G401 (cell line): ENCODE results near the gene EFTUD2. TPM values are rescaled to one million over a fixed set of nuclear protein-coding genes. Genes with fewer than 3 reads are reported as not detected.
"Not testable (repeated sequence)": the region's sequence is repeated elsewhere in the genome, so short reads cannot be mapped to it uniquely, and the experiment has no call there.

Source experiments
- DNase-seq: peaks from one replicate; pipeline ENCODE4 v3.0.0-alpha.2; 2015; ENCODE audit warnings: low spot score
- in situ Hi-C: cut with HindIII; loops from 2 replicates; pipeline ENCODE4 v1.10.0; 2016; ENCODE audit warnings: low sequenced_read_pairs, mixed read lengths
- total RNA-seq: library from RNA; depleted of rRNA; stranded (reverse); fragments of >200 nt; shearing (Covaris generic); gene quantifications from 2 replicates; pipeline ENCODE4 v1.2.3, GENCODE V29; 2014

Gene EFTUD2
- total RNA-seq, 1 experiment from 2014 or later: 164 TPM

DNA sequence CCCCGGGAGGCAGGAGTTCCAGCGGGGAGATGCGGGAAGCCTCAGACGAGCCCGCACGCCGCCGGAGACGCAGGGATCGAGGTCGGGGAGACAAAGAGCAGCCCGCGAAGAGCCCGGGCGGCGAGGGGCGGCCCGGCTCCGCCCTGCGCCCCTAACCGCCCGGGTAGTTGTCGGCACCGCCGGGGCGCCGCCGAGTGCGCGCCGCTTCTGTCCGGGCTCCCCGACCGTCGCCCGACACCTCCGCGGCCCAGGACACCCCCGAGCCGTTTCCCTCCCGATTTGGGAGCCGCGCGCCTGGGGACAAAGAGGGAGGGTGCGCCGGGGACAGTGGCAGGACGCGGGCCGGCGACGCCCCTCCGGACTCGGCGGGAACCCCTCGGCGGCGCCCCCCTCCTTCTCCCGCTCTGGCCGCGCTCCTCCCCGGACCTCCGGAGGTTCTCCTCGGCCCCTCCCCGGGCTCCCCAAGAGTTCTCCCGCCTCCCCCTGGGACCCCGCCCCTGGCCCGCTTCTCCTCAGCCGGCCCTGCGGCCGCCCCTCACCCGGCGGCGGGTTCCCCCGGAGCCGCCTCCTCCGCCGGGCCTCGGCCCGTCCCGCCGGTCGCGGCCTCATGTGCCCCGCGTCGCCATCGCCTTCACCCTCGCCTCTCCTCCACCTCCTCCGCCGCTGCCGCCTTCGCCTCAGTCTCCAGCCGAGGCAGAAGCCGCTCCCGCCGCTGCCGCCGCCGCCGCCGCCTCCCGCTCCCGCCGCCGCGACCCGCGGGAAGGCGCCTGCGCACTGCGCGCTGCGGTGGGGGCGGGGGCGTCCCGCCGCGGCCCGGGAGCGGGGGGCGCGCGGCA lies 69.5 kb downstream of the EFTUD2 start, which contains the start of gene GJC1:
GJC1 (minus strand) TSS at position 765 of the 836 bp plus-strand sequence. CDS start 24,470 bp downstream, outside the sequence.
- in situ Hi-C loops: no loop called here

DNA sequence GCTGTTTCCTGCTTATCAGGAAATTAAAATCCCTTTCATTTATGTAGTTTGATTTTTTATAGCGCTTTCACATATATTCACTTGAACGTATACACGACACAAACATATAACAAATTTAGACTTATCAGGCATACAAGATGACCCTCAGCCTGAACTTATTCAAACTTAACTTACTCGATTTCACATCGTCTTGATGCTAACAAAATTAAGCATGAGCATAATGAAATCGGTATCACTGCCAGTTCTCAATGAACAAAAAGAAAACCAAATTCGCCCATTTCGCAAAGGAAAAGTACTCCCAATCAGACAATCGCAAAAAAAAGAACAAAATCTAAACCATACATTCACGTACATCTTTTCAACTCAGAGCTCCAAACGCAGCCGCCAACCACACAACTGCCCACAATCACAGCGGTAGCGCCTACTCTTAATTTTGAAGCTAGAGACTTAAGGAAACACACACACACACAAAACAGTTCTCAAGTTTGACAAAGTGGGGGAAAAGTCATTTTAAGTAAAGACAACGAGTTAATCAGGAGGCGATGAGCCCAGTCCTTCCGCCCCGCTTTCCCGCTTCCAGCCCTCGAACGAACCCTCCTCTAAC lies 70.2 kb downstream of the EFTUD2 start:
- peak; percentile 42 for DNase-seq
- in situ Hi-C loops: no loop called here

More for the DNA sequence above, 69.5 kb downstream of the EFTUD2 start, which contains the start of gene GJC1:
- DNase-seq: peak; percentile 20

DNA sequence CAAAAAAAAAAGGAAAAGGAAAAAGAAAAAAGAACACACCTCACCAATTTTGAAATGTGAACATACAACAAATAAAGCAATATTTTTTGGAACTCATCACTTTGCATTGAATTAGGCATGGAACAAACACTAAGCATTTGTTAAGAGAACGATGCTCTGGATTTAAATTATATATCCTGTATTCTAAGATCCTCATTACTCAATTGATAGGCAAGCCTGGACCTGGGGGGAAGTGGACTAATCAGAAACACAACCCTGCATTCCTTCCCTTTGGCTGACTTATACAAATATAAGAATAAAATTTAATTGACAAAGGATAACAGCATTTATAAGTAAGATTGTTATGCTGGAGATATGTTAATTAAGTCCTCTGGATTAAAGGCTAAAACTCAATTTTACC lies 71.4 kb downstream of the EFTUD2 start:
- DNase-seq: no peak
- in situ Hi-C loops: no loop called here

DNA sequence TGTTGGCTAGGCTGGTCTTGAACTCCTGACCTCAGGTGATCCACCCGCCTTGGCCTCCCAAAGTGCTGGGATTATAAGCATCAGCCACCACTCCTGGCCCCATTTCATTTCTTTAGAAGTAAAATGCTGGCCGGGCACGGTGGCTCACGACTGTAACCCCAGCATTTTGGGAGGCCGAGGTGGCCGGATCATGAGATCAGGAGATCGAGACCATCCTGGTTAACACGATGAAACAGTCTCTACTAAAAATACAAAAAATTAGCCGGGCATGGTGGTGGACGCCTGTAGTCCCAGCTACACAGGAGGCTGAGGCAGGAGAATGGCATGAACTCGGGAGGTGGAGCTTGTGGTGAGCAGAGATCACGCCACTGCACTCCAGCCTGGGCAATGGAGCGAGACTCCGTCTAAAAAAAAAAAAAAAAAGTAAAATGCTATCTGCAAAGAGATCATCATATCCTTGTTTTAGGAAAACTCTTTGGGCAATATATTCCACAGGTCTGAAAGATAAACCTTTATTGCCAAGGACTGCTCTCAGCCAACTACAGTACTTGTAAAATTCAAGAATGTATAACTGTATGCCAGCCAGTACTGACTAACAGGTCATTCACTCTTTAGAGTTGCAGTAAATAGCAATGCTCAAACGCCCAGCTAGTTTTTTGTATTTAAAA lies 73.0 kb downstream of the EFTUD2 start:
- in situ Hi-C loops: no loop called here
- no peak for DNase-seq

DNA sequence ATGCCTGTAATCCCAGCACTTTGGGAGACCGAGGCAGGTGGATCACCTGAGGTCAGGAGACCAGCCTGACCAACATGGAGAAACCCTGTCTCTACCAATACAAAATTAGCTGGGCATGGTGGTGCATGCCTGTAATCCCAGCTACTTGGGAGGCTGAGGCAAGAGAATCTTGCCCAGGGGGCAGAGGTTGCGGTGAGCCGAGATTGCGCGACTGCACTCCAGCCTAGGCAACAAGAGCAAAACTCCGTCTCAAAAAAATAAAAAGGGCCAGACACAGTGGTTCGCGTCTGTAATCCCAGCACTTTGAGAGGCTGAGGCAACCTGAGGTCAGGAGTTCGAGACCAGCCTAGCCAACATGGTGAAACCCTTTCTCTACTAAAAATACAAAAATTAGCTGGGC lies 74.0 kb downstream of the EFTUD2 start:
- DNase-seq, in situ Hi-C loops: not testable (repeated sequence)

- in situ Hi-C loops: no loop called here
- peak; percentile 59 for DNase-seq
These were observed 78.5 kb downstream of the EFTUD2 start for GRCh38 chr17:44820631-44821212.

DNA sequence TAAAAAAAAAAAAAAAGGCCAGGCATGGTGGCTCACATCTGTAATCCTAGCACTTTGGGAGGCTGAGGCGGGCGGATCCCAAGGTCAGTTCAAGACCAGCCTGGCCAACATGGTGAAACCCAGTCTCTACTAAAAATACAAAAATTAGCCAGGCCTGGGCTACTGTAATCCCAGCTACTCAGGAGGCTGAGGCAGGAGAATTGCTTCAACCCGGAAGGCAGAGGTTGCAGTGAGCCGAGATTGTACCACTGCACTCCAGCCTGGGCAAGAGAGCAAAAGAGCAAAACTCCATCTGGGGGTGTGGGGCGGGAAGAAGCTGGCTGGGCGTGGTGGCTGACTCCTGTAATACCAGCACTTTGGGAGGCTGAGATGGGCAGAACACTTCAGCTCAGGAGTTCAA lies 80.7 kb downstream of the EFTUD2 start:
- in situ Hi-C loops, DNase-seq: not testable (repeated sequence)

DNA sequence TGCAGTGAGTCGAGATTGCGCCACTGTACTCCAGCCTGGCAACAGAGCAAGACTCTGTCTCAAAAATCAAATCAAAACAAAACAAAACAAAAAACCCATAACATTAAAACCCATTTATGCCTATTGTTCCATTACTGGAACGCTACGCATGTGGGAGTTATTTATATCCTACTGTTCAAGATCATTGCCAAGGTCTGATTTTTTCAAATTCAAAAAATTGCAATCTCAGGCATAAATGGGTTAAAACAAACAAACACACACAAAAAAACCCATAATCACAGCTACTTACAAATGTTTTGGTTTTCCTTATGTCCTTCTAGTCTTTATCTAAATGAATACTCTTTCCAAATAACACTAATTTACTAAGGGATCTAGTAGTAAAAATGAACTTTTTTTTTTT lies 87.0 kb downstream of the EFTUD2 start:
- no peak for DNase-seq
- in situ Hi-C loops: no loop called here

GRCh38 chr17:44808656-44809388 lies 90.4 kb downstream of the EFTUD2 start:
- DNase-seq, in situ Hi-C loops: not testable (repeated sequence)

- in situ Hi-C loops: no loop called here
- no peak for DNase-seq
These were observed 91.1 kb downstream of the EFTUD2 start for GRCh38 chr17:44808156-44808555.

GRCh38 chr17:44807817-44808155 lies 91.5 kb downstream of the EFTUD2 start:
- in situ Hi-C loops: no loop called here
- DNase-seq: no peak

GRCh38 chr17:44807093-44807816 lies 92.0 kb downstream of the EFTUD2 start:
- in situ Hi-C loops: no loop called here
- no peak for DNase-seq

DNA sequence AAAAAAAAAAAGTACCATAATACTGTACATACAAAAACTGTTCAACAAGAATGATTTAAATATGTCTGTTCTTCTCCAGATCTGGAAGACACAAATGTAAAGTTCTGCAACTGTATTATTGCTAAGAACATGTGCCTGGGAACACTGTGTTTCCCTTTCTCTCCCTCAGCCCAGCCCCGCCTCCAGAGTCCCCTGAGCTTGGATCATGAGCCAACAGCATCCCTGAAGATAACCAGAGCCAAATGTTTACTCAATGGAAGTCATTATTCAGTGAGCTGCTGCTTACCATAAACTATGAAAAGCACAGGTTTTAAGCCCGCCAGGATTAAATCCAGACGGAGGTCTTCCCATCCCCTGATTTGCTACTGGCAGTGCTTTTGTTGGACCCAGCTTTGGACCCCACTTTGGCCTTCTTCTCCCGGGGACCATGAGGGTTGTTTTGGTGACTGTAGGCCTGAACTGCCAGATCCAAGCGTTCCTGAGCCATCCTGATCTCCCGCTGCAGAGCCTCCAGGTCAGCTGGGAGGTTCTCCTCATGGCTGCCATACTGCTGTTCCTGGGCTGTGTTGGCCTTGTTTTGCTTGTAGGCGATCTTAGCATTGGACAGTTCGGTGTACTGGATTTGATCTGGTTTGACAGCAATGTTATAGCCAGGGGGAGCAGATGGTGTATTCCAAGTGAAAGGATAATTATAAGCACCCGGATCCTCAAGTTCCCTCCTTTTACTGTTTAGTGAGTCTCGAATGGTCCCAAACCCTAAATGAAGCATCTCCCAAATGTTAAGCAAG lies 94.7 kb downstream of the EFTUD2 start:
- DNase-seq: peak; percentile 87
- in situ Hi-C loops: no loop called here

GRCh38 chr17:44801880-44802279 lies 97.4 kb downstream of the EFTUD2 start:
- in situ Hi-C loops: no loop called here
- no peak for DNase-seq
